ENCODE results near the gene DOHH.
"Not testable (repeated sequence)": the region's sequence is repeated elsewhere in the genome, so short reads cannot be mapped to it uniquely, and the experiment has no call there.

DOHH gene

GRCh38 chr19:3456925-3457527, 43.4 kb downstream of the DOHH start:
- no peak for DNase-seq

GRCh38 chr19:3455960-3456601, 44.4 kb downstream of the DOHH start:
- DNase-seq, result no peak

DNA sequence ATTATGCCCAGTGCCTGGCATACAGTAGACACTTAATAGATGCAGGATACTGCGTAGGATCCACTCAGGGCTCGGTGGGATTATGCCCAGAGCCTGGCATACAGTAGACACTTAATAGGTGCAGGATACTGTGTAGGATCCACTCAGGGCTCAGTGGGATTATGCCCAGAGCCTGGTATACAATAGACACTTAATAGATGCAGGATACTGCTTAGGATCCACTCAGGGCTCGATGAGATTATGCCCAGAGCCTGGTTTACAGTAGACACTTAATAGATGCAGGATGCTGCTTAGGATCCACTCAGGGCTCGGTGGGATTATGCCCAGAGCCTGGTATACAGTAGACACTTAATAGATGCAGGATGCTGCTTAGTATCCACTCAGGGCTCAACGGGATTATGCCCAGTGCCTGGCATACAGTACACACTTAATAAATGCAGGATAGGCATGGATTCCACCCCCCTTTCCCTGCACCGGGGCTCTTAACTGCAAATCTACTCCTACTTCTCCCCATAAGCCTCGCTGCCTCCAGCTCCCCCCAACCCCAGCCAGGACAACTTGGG, 45.0 kb downstream of the DOHH start:
- no peak for DNase-seq

DNA sequence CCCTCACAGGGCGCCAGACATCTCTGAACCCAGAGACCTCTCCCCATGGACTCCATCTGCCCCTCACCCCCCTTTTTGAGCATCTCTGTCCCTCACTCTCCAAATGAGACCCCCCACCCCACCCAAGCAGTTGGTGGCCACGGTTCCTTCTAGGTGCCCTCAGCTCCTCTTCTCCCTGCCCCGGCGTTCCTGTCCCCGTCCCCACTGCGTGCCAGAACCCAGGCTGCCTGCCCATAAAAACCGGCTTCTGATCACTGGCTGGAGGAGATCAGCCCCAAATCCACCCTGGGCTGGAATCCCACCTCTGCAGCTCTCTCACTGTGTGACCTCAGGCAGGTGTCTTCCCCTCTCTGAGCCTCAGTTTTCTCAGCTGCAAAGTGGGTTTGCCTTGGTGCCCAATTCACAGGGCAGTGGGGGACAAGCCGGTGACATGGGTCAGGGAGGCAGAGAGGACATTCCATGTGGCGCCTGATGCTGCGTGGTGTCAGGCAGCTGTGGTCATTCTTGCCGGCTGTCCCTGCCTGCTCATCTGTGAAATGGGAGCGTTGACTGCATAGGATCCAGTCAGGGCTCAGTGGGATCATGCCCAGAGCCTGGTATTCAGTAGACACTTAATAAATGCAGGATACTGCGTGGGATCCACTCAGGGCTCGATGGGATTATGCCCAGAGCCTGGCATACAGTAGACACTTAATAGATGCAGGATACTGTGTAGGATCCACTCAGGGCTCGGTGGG, 45.6 kb downstream of the DOHH start:
- DNase-seq, result no peak

DNA sequence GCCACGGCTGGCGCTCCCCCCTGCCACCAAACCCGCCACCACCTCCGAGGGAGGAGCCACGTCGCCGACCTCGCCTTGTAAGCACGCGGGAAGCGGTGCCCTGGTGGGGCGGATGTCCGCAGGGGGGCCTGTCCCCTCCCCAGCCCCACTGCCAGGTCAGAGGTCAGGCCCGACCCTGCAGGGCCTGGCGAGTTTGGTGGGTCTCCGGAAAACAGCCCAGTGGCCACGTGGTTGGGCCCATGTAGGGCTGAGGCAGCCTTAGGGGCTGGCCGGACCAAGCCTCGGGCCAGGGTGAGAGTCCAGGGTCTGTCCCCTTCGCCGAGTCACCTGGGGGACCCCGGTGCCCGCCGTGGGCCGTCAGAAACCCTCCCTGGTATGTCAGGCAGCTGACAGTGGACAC, 46.6 kb downstream of the DOHH start:
- DNase-seq, result no peak

GRCh38 chr19:3452942-3453214, 47.6 kb downstream of the DOHH start:
- DNase-seq, result not testable (repeated sequence)

DNA sequence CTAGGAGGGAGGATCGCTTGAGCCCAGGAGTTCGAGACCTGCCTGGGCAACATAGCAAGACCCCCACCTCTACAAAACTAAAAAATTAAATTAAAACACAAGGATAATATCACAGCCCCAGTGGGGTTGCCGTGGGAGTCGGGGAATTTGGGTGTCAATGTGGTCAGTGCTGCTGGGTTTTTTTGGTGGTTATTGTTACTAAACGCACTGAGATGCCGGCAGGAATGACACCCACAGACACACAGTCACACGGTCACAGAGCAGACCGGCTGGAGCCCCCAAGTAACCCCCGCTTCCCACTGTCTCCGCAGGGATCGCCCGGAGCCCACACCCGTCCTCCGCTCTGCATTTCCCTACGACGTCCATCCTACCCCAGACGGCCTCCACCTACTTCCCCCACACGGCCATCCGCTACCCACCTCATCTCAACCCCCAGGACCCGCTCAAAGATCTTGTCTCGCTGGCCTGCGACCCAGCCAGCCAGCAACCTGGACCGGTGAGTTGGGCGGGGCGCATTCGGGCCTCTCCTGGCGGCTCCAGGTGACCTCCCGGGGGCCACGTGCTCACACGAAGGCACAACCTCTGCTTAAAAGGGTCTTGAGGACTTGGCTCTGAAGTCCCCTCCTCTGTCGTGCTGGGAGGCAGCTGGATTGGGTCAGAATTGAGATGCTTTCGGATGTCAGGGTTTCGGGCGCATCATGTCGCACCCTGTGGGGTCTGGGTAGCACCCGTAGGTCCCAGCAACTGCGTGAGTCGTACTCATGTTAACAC, 48.1 kb downstream of the DOHH start:
- no peak for DNase-seq

GRCh38 chr19:3451451-3451866, 49.0 kb downstream of the DOHH start:
- no peak for DNase-seq

- no peak for DNase-seq
Measured at GRCh38 chr19:3450796-3451411, 49.6 kb downstream of the DOHH start.

- no peak for DNase-seq
Measured at GRCh38 chr19:3448616-3449334, 51.7 kb downstream of the DOHH start.

DNA sequence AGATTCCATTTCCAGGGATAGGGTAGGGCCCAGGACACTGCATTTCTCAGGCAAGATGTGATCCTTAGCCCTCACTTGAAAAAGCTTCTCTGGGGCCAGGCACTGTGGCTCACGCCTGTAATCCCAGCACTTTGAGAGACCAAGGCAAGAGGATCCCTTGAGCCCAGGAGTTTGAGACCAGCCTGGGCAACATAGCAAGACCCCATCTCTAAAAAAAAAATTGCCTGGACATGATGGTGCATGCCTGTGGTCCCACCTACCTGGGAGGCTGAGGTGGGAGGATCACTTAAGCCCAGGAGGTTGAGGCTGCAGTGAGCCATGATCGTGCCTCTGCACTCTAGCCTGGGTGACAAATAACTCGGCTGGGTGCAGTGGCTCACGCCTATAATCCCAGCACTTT, 53.8 kb downstream of the DOHH start:
- not testable (repeated sequence) for DNase-seq

DNA sequence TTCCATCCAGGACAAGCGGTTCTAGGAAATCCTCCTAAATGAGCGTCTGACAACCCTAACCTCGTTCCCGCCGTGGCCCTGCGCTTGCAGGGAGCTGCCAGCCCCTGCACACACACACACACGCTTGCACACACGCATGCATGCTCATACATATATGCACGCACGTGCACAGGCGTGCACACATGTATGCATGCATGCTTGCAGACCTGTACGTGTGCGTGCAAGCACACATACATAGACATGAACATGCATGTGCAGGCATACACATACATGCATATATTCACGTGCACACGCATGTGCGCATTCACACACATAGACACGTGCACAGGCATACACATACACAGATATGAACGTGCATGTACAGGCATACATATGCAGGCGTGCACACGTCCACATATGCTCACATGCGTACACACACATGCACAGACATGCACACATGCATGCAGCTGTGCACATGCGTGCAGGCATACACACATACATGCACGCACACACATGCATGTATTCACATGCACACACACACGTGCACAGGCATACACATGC, 55.7 kb downstream of the DOHH start:
- no peak for DNase-seq

DNA sequence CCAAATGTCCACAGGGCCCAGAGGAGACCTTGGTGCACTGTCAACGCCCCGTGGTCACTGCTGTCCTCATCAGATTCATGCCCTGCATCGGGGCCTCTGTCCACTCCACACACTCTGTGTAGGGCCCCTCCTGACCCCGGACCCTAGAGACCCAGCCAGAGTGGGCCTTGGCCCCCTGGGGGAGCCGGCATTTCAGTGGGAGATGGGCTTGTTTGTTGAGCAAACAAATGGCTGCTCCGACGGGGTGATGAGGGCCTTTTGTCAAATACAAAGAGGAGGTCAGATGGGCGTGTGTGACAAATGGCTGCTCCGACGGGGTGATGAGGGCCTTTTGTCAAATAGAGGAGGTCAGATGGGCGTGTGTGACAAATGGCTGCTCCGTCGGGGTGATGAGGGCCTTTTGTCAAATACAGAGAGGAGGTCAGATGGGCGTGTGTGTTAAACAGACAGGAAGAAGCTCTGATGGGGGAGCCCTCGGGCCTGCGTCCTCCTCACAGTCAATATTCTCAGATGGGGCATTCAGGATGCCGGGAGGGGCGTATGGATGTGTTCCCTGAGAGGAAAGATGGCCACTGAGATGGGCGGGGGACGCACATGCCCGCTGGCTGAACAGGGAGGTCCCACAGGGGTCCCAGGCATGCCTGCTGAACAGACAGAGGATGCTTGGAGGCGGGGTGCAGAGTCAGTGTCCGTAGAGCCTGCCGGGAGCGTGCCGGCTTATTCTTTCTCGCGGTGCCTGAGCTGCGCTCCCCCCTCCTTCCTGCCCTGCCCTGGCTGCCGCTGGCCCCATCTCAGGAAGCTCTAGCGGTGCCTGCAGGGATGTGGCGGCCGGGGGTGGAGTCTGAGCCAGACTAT, 56.4 kb downstream of the DOHH start:
- DNase-seq, result no peak

DNA sequence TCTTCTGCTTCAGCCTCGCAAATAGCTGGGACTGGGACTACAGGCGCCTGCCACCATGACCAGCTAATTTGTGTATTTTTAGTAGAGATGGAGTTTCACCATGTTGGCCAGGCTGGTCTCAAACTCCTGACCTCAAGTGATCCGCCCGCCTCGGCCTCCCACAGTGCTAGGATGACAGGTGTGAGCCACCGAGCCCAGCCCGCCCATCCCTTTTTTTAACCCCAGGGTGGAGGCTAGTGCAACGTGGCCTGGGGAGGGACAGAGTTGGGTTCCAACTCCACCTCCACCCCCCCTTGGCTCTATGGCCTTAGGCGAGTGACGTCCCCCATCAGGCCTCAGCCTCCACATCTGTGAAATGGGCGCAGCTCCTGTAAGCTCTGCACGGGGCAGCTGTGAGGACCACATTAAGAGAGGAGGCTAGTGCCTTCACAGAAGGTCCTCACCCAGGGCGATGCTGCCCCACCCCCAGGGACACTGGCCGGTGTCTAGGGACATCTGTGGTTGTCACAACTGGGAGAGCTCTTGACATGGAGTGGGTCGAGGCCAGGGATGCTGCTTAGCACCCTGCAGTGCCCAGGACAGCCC, 57.9 kb downstream of the DOHH start:
- DNase-seq, result no peak

- DNase-seq, result no peak
Measured at GRCh38 chr19:3441986-3442329, 58.5 kb downstream of the DOHH start.

DNA sequence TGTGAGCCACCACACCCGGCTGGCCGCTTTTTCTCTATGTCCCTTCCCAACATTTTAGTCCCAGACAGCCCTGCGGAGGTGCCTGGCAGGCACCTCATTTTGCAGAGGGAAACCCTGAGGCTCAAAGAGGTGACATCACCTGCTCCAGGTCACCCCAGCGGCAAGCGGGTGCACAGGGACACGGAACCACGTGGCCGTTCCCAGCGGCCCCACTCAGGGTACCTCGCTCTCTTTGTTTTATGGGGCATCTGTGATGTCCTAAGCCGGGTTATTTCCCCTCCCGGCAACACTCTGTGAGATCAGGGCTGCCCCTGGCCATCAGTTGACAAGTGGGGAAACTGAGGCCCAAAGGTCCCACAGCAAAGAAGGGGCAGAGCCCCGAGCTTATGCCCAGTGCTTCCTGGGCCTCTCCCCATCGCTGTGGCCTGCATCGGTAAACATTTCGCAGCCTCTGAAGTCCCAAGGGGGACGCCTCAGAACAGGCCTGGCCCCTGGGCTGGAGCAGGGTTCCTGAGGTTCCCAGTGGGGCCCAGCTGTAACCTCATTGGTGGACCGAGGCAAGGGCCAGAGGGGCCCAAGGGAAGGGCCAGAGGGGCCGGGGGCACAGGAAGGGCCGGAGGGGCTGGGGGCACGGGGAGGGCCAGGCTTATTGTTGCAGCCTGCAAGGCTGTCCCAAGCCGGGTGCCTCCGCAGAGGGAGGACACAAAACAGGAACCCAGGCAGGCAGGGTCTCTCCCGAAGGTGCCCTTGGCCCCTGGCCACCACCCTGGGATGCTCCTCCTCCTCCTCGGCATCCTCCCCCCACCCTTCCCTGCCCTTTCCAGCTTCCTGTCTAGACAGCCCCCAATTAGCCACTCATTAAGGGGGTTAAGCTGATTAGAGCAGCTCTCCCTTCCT, 59.1 kb downstream of the DOHH start:
- DNase-seq, result no peak

All from NCI-H510A (cell line).